ENCODE data around the gene ZDHHC5. TPM values are rescaled to one million over a fixed set of nuclear protein-coding genes. Genes with fewer than 3 reads are reported as not detected.

The ZDHHC5 gene
- total and polyA plus RNA-seq, 2 of the 4 experiments (the other 2 are of a cell fraction), result 19.4 to 45.7 TPM

DNA sequence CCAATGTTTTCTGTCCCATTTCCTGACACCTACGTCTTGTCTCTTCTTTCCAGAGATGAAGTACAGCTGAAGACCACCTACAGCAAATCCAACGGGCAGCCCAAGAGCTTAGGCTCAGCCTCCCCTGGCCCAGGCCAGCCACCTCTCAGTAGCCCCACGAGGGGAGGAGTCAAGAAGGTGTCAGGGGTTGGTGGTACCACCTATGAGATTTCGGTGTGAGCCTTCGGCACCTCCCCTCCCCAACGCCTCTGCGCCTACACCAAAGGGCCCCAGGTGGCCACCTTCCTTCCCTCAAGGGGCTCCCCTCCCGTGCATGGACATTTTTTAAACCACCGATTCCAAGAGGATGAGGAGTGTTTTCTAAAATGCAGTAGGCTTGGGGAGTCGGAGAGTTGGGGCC is 31.9 kb downstream of the ZDHHC5 start:
- Histone ChIP-seq H3K27ac (ENCODE audit: insufficient read depth, low read length) (no peak overlapping the region), H3K9me3 (ENCODE audit: control insufficient read depth, insufficient read depth, low read length) (no peaks in the 10 kb centered on the region), H3K9me1 (ENCODE audit: insufficient read depth, low read length) (0 out of 2 replicates have a peak, but pooled peaks cover 4% of the 10 kb centered on the region), H2AK9ac (replicated peaks; ENCODE audit: low read depth, low read length, poor library complexity) (no peak overlapping the region), H2BK20ac (ENCODE audit: low read depth, low read length) (no peak overlapping the region), H3K4me1 (ENCODE audit: control insufficient read depth, insufficient read depth, low read length) (no peaks in the 10 kb centered on the region), H3K27me3 (ENCODE audit: control insufficient read depth, insufficient read depth, low read length) (no peaks in the 10 kb centered on the region), H3K4me3 (ENCODE audit: insufficient read depth, low read depth, low read length) (no peak overlapping the region), H4K8ac (ENCODE audit: low read depth in 2 of 2, low read length in 2 of 2) (no peak overlapping the region), H2AK5ac (ENCODE audit: low read depth, low read length) (no peak overlapping the region), H4K20me1 (ENCODE audit: insufficient read depth, low read length) (peaks cover 1% of the 10 kb centered on the region; the same call in 1 of the 2 replicates), H3K18ac (ENCODE audit: low read depth, low read length) (no peak overlapping the region), H2AFZ (replicated peaks; ENCODE audit: low read length, poor library complexity) (no peak overlapping the region), H3K14ac (replicated peaks; ENCODE audit: low read depth, low read length) (no peak overlapping the region), H4K91ac (ENCODE audit: insufficient read depth, low read depth, low read length) (no peak overlapping the region), H2BK15ac (ENCODE audit: low read depth, low read length) (no peak overlapping the region), H3K36me3 (ENCODE audit: control insufficient read depth, insufficient read depth, low read length) (peaks cover 61% of the 10 kb centered on the region), H3K56ac (ENCODE audit: extremely low read depth, insufficient read depth, low read length) (no peak overlapping the region), H4K5ac (ENCODE audit: low read depth, low read length) (no peak overlapping the region), H3K9ac (ENCODE audit: low read depth, low read length) (no peak overlapping the region), H2BK120ac (ENCODE audit: low read depth, low read length) (no peak overlapping the region), H3K4ac (ENCODE audit: low read depth, low read length) (no peak overlapping the region), H2BK5ac (ENCODE audit: low read depth, low read length, poor library complexity, severe bottlenecking) (no peak overlapping the region), H3K23ac (ENCODE audit: low read depth, low read length) (no peak overlapping the region), H3K79me1 (ENCODE audit: low read depth in 1 of 2, low read length in 2 of 2) (peaks cover 7 to 12% of the 10 kb centered on the region in 2 experiments; a peak in 3 of 4 replicates), H3K4me2 (ENCODE audit: low read depth, low read length) (no peak overlapping the region)
- no CpG with 5 or more reads among the region's 10 CpGs for WGBS, 2 experiments (ENCODE audit: extremely low coverage in 2 of 2, insufficient read length in 1 of 2)
- TF ChIP-seq CHD1 (IDR thresholded peaks at IDR 0.05; ENCODE audit: low read depth, low read length), result no peak
- ATAC-seq (ENCODE audit: low read depth) (no peak), DNase-seq (no peak)
- no TSS peak for BruUV-seq (replicated peaks)
- ChIA-PET POLR2A (ENCODE audit: unreplicated experiment) (no interaction called here), CTCF (no interaction called here)
- in situ Hi-C loops (cut with MboI; ENCODE audit: low sequenced_read_pairs) (no loop called here), dilution Hi-C loops (cut with HindIII; ENCODE audit: low sequenced_read_pairs, unreplicated experiment) (no loop called here), intact Hi-C loops (cut with micrococcal nuclease) (no loop called here)
